Tibial artery (tissue), 4 donors: ENCODE results near the gene HACE1.

Experiments used
- DNase-seq, 2 donors: peaks; one replicate each; pipeline ENCODE4 v3.0.0-alpha.2; 2019
- H3K27ac ChIP-seq, 2 donors: fragments of 200-600 bp; sonication (generic) in 1 of 2; 1 replicate in 1 of 2; 2 replicates in 1 of 2; pipeline ENCODE4 v1.5.1; 2018 to 2019; ENCODE audit warnings: mild to moderate bottlenecking in 1 of 2
- H3K27me3 ChIP-seq, 2 donors: fragments of 200-600 bp; sonication (generic) in 1 of 2; one replicate each; pipeline versions ENCODE4 v1.5.1 to v1.6.0; 2016 to 2019
- H3K36me3 ChIP-seq, 3 donors: fragments of 200-600 bp; sonication (generic) in 2 of 3; one replicate each; pipeline ENCODE4 v1.5.1; 2016 to 2019; ENCODE audit warnings: mild to moderate bottlenecking in 2 of 3
- H3K4me1 ChIP-seq, 4 donors: fragments of 200-600 bp; sonication (generic) in 2 of 4; 1 replicate in 3 of 4; 2 replicates in 1 of 4; pipeline ENCODE4 v1.5.1; 2016 to 2019
- H3K4me3 ChIP-seq, 2 donors: fragments of 200-600 bp; sonication (generic) in 1 of 2; 1 replicate in 1 of 2; 2 replicates in 1 of 2; pipeline ENCODE4 v1.5.1; 2018 to 2019; ENCODE audit warnings: mild to moderate bottlenecking in 2 of 2
- H3K9me3 ChIP-seq, 3 donors: fragments of 200-600 bp; sonication (generic) in 1 of 3; one replicate each; pipeline ENCODE4 v1.5.1; 2016 to 2019
- intact Hi-C: fragments of 100-400 bp; cut with DNase I; formaldehyde crosslinking; loops from one replicate; pipeline ENCODE4 v1.15.0; 2023; ENCODE audit warnings: low total_unique reads
- TF ChIP-seq, protein P1 (sequence below), 2 experiments: fragments of 200-600 bp in 1 of 2; fragments of 450-650 bp in 1 of 2; IDR thresholded peaks; one replicate each; pipeline ENCODE4 v1.5.1; 2017 to 2019; ENCODE audit warnings: antibody characterized with exemption in 2 of 2, mild to moderate bottlenecking in 1 of 2, moderate library complexity in 1 of 2

Gene HACE1

DNA sequence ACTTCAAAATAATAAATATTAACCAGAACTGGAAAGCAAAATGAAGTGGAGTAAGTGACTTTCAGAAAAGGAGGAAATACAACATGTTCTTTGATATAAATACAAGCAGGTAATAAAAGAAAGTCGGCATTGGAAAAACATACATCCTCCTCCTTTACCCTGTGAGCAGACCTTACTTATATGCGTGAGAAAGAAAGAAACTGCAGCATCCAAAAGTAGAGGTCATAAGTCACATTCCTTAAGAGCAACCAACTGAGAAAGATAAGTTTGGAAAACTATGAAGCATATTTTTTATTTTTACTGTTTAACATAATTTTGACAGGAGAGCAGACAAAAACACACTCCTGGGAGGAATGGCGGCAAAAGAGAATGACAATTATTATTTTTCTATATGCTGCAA is 155.5 kb downstream of the HACE1 start:
- TF ChIP-seq, protein P1, sequence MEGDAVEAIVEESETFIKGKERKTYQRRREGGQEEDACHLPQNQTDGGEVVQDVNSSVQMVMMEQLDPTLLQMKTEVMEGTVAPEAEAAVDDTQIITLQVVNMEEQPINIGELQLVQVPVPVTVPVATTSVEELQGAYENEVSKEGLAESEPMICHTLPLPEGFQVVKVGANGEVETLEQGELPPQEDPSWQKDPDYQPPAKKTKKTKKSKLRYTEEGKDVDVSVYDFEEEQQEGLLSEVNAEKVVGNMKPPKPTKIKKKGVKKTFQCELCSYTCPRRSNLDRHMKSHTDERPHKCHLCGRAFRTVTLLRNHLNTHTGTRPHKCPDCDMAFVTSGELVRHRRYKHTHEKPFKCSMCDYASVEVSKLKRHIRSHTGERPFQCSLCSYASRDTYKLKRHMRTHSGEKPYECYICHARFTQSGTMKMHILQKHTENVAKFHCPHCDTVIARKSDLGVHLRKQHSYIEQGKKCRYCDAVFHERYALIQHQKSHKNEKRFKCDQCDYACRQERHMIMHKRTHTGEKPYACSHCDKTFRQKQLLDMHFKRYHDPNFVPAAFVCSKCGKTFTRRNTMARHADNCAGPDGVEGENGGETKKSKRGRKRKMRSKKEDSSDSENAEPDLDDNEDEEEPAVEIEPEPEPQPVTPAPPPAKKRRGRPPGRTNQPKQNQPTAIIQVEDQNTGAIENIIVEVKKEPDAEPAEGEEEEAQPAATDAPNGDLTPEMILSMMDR (IDR thresholded peaks at IDR 0.05), result no peak
- Histone ChIP-seq H3K27me3 (no peaks in the 10 kb centered on the region), H3K27ac (no peak overlapping the region), H3K4me3 (no peak overlapping the region), H3K36me3 (no peaks in the 10 kb centered on the region), H3K4me1 (no peaks in the 10 kb centered on the region), H3K9me3 (no peaks in the 10 kb centered on the region)
- DNase-seq, result no peak
- intact Hi-C loops, result no loop called here

DNA sequence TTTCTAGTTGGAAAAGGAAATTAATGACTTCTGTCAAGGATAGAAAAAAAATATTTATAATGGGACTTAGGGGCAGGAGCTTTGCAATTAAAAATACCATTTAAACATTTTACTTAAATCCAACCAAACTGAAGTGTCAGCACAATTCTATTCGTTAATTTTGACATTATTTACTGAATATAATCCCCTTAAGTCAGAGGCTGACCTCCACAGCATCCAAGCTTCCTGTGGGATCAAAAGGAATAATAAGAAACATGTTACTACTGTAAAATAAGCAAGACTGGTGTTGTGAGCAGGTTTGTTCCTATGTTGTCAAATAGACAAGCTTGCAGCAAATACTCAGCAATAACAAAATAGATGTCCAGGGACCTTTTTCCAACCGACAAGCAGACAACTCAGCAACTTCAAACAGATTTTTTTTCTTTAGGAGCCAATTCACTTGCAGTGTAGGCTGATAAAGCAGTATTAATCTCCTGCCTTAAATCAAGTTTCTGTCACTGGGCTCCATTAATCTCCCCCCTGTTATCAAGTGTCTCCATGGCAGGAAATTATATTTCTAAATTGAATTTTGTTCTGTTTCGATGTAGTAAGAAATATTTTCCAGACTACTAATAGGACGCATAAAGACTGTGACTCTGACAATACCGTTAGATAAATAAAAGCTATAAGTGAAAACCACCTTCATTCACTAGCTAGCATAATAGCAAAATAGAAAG is 157.4 kb downstream of the HACE1 start:
- no peak for DNase-seq
- intact Hi-C loops, result no loop called here
- Histone ChIP-seq H3K36me3 (no peaks in the 10 kb centered on the region), H3K27me3 (no peaks in the 10 kb centered on the region), H3K27ac (no peak overlapping the region), H3K9me3 (no peaks in the 10 kb centered on the region), H3K4me3 (no peak overlapping the region), H3K4me1 (no peaks in the 10 kb centered on the region)
- TF ChIP-seq, protein P1 (IDR thresholded peaks at IDR 0.05), result no peak

DNA sequence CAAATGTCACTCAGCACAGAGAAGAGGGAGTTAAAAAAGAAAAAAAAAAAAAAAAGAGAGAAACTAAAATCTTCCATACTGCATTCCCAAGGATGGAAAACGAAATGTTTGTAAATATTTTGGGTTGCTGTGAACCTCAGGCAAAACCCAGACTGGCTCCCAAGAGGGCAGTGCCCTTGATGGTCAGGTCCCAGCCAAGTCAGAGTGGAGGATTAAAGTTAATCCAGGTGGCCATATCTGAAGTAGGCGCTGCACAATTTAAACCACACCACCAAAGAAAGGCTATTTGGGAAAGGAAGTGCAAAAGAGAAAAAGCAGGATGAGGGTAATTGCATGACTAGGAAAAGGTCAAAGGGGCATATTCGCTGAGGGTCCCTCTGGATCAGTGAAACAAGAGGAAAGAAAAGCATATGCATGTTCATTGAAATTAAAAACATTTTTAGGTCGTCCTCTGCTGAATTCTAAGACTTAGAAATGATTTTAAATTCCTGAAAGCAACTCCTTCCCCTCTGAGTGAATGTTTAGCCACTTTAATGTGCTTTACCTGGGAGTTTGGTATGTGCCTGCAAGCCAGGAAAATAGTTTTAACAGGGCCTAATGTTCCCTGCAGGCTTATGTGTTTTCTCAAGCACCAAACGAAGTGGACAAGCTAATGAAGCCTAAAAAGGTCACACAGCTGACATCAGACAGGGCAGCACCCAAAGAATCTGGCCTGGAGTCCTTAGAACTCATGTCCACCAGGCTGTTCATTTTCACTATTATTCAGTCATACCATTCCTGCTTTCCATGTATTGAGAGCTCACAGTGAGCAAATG is 159.1 kb downstream of the HACE1 start:
- no peak for DNase-seq
- H3K36me3 ChIP-seq, result no peaks in the 10 kb centered on the region
- H3K4me1 ChIP-seq, result no peaks in the 10 kb centered on the region
- H3K27me3 ChIP-seq, result no peaks in the 10 kb centered on the region
- H3K27ac ChIP-seq, result no peak overlapping the region
- H3K4me3 ChIP-seq, result no peak overlapping the region
- no peaks in the 10 kb centered on the region for H3K9me3 ChIP-seq
- intact Hi-C loops, result no loop called here
- TF ChIP-seq, protein P1 (IDR thresholded peaks at IDR 0.05), result no peak

DNA sequence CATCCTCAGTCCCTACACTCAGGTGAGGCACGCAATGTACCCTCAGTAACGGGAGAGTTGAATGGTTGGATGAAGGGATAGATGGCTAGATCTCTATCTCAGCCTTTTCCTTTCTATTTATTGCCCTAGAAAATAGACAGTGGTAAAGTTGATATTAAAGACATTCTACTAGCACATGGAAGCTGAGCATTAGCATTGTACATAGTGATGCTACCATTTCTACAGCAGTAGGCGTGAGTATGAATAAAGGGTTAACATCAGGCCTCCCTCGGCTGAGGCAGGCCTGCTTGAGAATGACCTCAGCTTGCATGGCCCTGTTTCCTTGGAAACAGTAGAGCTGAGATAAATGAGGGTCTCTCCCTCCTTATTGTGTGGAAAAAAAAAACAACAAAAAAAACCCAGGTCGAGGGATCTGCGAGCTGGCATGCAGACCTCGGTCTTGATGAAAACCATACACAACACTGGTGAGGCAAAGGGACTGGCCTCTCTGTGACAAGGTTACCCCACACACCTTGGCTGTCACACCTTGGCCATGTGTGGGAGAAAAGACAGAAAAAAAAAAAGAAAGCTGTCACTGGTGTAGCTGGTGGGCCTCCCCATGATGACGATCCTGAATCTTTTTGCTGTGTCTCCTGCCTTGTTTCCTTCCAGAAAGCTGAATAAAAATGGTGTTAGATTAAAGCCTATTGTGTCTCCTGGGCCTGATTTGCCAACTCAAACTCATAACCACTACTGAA is 160.0 kb downstream of the HACE1 start:
- H3K9me3 ChIP-seq, result no peaks in the 10 kb centered on the region
- H3K27ac ChIP-seq, result no peak overlapping the region
- H3K4me1 ChIP-seq, result no peaks in the 10 kb centered on the region
- TF ChIP-seq, protein P1 (IDR thresholded peaks at IDR 0.05), result no peak
- no peaks in the 10 kb centered on the region for H3K27me3 ChIP-seq
- DNase-seq, result no peak
- no peak overlapping the region for H3K4me3 ChIP-seq
- intact Hi-C loops, result no loop called here
- no peaks in the 10 kb centered on the region for H3K36me3 ChIP-seq

DNA sequence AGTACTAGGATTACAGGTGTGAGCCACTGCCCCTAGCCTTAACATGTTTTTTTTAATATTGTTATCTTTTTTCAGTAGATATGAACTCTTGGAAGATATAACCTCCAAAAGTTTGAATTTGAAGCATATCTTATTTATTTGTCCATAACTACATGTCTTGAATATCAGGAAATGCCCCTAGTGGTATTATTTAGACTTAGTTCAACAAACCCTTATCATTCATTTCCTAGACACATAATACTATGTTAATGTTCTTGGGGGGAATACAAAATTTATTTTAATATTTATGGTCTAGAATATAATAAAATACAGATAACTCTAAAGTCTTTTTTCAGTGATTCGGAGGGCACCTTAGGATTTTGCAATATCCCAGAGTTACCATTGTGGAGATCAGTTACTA is 160.7 kb downstream of the HACE1 start:
- no peak overlapping the region for H3K27ac ChIP-seq
- DNase-seq, result no peak
- H3K36me3 ChIP-seq, result no peaks in the 10 kb centered on the region
- no peaks in the 10 kb centered on the region for H3K9me3 ChIP-seq
- H3K4me3 ChIP-seq, result no peak overlapping the region
- intact Hi-C loops, result no loop called here
- no peaks in the 10 kb centered on the region for H3K27me3 ChIP-seq
- H3K4me1 ChIP-seq, result no peaks in the 10 kb centered on the region
- TF ChIP-seq, protein P1 (IDR thresholded peaks at IDR 0.05), result no peak
